HG03159 (cell line): ENCODE measurements around the gene TOP1.
"Not testable (repeated sequence)": the region's sequence is repeated elsewhere in the genome, so short reads cannot be mapped to it uniquely, and the experiment has no call there.

Experiments
- ATAC-seq: cut with Tn5 transposase; IDR thresholded peaks from one replicate; pipeline ENCODE4 v1.9.1; 2021; ENCODE audit warnings: mild to moderate bottlenecking, moderate library complexity; ENCODE audit not compliant: unreplicated experiment

Gene TOP1

GRCh38 chr20:41003143-41003935 is 25.3 kb upstream of the TOP1 start:
- ATAC-seq: no peak

DNA sequence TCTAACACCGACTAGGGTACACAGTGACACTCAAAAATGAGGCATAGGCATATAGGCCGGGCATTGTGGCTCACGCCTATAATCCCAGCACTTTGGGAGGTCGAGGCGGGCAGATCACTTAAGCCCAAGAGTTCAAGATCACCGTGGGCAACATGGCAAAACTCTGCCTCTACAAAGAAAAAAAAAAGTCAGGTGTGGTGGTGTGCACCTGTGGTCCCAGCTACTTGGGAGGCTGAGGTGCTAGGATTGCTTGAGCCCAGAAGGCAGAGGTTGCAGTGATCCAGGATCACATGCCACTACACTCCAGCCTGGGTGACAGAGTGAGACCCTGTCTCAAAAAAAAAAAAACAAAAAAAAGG is 24.7 kb upstream of the TOP1 start:
- not testable (repeated sequence) for ATAC-seq

- no peak for ATAC-seq
Measured at GRCh38 chr20:41004531-41005360, 23.9 kb upstream of the TOP1 start.

- no peak for ATAC-seq
Measured at GRCh38 chr20:41005361-41005729, 23.3 kb upstream of the TOP1 start.

- ATAC-seq: no peak
Measured at GRCh38 chr20:41006126-41006935, 22.3 kb upstream of the TOP1 start.

DNA sequence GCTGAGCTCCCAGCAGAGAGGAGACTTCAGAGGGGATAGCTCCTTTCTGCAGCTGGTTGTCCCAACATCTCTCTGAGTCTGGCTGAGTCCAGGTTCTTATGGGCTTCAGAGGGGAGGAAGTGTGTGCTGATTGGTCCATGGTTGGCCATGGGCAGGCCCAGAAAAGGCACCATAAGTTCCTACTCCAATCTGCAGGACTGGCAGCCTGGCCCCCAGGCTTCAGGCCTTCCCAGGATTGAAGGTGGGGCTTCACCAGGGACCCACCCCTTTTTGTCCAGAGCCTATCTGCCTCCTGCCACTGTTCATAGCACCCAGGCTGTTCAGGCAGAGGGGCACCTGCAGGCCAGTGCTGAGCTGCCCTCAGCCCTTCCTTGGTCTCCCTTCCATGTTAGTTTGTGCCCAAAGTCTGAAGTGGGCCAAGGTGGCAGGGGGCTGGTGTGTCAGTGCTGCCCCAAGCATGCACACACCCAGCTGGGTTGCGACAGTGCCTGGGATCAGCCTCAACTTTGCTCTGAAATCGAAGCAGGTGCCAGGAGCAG is 21.6 kb upstream of the TOP1 start:
- no peak for ATAC-seq

GRCh38 chr20:41007481-41007880 is 21.1 kb upstream of the TOP1 start:
- ATAC-seq: no peak

DNA sequence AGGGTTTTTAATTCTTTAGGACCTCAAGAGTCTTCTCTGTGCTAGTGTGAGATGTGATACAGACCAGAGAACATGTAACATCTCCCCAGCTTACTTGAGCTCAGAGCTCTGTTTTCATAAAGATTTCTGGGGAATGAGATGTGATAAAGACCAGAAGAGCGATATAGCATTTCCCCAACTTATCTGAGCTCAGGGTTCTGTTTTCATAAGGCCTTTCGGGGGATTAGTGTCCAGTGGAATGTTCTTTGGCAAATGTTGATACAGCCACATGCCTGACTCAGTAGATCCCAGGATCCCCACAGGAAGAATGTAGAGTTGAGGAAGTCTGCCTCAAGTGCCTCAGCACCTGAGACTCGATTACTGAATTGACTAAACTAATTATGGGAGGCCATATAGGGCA is 18.7 kb upstream of the TOP1 start:
- no peak for ATAC-seq

GRCh38 chr20:41011551-41012067 is 17.0 kb upstream of the TOP1 start:
- peak; percentile 93 for ATAC-seq

DNA sequence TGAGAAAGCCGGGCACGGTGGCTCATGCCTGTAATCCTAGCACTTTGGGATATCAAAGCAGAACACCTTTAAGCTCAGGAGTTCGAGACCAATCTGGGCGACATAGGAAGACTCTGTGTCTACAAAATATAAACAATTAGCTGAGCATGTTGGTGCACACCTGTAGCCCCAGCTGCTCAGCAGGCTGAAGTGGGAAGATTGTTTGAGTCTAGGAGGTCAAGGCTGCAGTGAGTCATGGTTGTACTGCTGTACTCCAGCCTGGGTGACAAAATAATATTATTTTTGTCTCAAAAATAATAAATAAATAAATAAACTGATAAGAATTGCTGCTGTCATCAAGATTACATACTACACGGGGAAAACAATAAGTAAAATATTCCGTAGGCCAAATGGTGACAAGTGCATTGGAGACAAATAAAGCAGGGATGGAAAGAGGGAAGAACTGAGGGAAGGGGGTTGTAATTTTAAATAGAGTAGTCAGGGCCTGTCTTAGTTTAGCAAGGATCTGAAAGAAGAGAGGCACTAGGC is 14.0 kb upstream of the TOP1 start:
- no peak for ATAC-seq

DNA sequence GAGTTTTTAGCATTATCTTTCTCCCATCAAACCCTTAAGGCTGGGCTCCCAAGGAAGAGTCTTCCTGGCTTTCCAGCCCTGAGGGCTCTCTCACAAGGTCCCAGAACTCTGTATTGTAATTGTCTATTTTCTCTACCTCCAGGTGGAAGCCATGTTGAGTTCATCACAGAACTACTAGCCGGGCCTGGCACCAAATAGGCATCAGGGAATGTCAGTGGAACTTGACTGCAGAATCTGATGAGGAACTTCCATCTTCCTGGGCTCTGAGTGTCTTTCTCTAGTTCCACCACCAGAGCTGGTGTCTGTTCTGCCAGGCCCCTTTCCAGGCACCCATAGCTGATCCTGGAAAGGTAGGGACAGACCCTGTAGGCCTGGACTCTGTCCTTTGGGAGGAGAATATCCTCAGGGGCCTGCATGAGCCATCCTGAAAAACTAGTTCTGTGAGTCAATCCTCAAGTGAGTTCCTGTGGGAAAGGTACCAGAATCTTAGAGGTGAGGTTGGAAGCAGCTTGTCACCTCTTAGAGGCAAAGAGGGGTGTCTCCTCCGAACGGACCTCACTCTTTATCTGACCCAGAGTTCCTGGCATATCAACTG is 11.1 kb upstream of the TOP1 start:
- ATAC-seq: no peak

DNA sequence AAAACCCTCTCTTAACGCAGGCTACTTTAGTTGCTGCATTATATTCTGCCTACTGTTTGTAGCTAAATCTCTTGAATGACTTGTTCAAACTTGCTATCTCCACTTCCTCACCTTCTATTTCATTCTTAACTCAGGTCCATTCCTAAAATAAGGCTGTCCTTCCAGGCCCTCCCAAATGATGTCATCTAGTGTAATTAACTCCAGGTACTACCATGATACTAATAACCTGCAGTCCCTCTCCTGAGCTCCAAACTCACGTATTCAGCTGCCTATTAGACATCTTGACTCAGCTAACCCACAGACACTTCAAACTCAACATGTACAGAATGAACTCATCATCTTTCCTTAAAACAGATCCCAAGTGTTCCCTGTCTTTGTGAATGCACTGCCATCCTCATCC is 10.5 kb upstream of the TOP1 start:
- no peak for ATAC-seq

- no peak for ATAC-seq
Measured at GRCh38 chr20:41023549-41023948, 5.1 kb upstream of the TOP1 start.

DNA sequence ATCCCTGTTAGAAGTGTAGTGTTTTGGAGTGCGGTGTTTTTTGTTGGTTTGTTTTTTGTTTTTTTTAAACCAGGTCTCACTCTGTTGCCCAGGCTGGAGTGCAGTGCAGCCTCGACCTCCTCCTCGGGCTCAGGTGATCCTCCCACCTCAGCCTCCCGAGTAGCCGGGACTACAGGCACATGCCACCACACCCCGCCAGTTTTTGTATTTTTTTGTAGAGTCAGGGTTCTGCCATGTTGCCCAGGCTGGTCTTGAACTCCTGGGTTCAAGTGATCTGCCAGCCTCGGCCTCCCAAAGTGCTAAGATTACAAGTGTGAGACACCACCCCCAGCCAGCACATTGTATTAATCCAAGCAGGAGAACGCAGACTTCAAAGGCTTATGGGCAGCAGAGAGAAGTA is 1.3 kb upstream of the TOP1 start:
- no peak for ATAC-seq

GRCh38 chr20:41027872-41028358 is 707 bp upstream of the TOP1 start:
- no peak for ATAC-seq

GRCh38 chr20:41029150-41029901 is 704 bp downstream of the TOP1 start:
- peak; percentile 22 for ATAC-seq

DNA sequence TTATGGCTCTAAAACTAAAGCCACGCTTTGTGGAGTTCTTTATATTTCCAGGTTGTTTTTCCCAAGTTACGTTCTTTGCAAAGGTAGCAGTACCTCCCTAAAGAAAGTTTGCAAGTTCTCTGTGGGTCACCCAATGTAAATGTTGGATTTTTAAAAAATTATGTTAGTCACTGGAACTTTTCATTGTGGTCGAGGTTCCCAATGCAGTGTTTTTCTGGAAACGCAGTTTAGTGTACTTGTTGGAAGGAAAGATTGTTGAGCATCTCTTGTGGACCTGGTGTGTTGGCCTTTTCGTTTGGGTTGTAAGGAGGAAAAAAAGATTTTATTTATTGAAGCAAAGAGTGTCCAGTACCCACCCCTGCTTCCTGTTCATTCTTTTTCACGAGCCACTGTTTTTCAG is 1.4 kb downstream of the TOP1 start:
- no peak for ATAC-seq

- no peak for ATAC-seq
Measured at GRCh38 chr20:41030531-41031242, 2.1 kb downstream of the TOP1 start.

DNA sequence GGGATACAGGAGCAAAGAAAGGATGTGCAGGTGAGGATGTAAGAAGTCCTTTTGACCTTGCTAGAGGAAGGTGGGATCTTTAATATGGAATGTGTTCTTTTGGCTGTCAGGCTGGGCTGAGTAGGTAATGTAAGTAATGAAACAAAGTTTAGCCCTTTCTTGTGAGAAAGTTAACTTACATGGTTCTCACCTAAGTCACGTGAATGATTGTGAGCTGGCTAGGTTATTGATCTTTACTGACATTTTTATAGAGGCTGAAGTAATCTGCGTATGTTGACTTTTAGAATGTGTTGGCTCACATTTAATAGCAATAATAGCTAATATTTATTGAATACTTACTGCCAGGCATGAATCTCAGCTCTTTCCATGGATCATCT is 2.6 kb downstream of the TOP1 start:
- no peak for ATAC-seq
